SK-N-SH treated with all-trans-retinoic acid at 6 μM for 48 hours (cell line): Measurements from ENCODE around the gene SPTB.

Experiments used
- ARNTL ChIP-seq: fragments of 450-650 bp; formaldehyde crosslinking; IDR thresholded peaks from 2 replicates; pipeline ENCODE4 v1.5.0; 2020; ENCODE audit warnings: low read depth, mild to moderate bottlenecking, moderate library complexity, borderline replicate concordance
- BACH2 ChIP-seq: fragments of 250-450 bp; sonication (Bioruptor Pico); IDR thresholded peaks from 2 replicates; pipeline ENCODE4 v1.9.0; 2021; ENCODE audit warnings: mild to moderate bottlenecking, borderline replicate concordance
- CSDC2 ChIP-seq: fragments of 250-450 bp; sonication (Bioruptor Pico); IDR thresholded peaks from 2 replicates; pipeline ENCODE4 v1.5.0; 2020; ENCODE audit warnings: mild to moderate bottlenecking, moderate library complexity
- PATZ1 ChIP-seq: fragments of 250-450 bp; sonication (Bioruptor Pico); IDR thresholded peaks from 2 replicates; pipeline ENCODE4 v1.8.0; 2020; ENCODE audit warnings: mild to moderate bottlenecking, moderate library complexity, borderline replicate concordance
- ZC3H10 ChIP-seq: fragments of 250-450 bp; sonication (Bioruptor Pico); IDR thresholded peaks from 2 replicates; pipeline ENCODE4 v1.5.1; 2021; ENCODE audit warnings: mild to moderate bottlenecking, moderate library complexity
- ZFP30 ChIP-seq: fragments of 450-650 bp; formaldehyde crosslinking; IDR thresholded peaks from 2 replicates; pipeline ENCODE4 v1.5.0; 2022; ENCODE audit warnings: mild to moderate bottlenecking, moderate library complexity
- ZNF70 ChIP-seq: fragments of 450-650 bp; formaldehyde crosslinking; IDR thresholded peaks from 2 replicates; pipeline ENCODE4 v1.5.0; 2020; ENCODE audit warnings: mild to moderate bottlenecking, moderate library complexity
- ZNF8 ChIP-seq: fragments of 450-650 bp; formaldehyde crosslinking; IDR thresholded peaks from 2 replicates; pipeline ENCODE4 v1.5.0; 2020; ENCODE audit warnings: mild to moderate bottlenecking, moderate library complexity
- TF ChIP-seq, protein P1 (sequence below): fragments of 250-450 bp; sonication (Bioruptor Pico); IDR thresholded peaks from 2 replicates; pipeline ENCODE4 v1.5.1; 2020; ENCODE audit warnings: low read depth, mild to moderate bottlenecking, moderate library complexity
- TF ChIP-seq, protein P2 (sequence below): fragments of 250-450 bp; sonication (Bioruptor Pico); IDR thresholded peaks from 2 replicates; pipeline ENCODE4 v1.5.1; 2021; ENCODE audit warnings: mild to moderate bottlenecking, moderate library complexity

DNA sequence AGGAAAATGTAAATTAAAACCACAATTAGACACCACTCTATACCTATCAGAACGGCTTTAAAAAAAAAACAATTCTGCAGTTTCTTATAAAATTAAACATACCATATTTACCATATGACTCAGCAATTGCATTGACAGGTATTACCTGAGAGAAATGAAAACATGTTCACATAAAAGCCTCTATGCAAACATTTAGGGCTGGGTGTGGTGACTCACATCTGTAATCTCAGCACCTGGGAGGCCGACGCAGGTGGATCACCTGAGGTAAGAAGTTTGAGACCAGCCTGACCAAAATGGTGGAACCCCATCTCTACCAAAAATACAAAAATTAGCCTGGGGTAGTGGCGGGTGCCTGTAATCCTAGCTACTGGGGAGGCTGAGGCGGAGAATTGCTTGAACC, 41.1 kb downstream of the SPTB start:
- TF ChIP-seq, protein P1, sequence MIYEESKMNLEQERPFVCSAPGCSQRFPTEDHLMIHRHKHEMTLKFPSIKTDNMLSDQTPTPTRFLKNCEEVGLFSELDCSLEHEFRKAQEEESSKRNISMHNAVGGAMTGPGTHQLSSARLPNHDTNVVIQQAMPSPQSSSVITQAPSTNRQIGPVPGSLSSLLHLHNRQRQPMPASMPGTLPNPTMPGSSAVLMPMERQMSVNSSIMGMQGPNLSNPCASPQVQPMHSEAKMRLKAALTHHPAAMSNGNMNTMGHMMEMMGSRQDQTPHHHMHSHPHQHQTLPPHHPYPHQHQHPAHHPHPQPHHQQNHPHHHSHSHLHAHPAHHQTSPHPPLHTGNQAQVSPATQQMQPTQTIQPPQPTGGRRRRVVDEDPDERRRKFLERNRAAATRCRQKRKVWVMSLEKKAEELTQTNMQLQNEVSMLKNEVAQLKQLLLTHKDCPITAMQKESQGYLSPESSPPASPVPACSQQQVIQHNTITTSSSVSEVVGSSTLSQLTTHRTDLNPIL (CRISPR knock-in tag), result no peak
- TF ChIP-seq BACH2 (no peak), PATZ1 (CRISPR knock-in tag) (no peak), ZC3H10 (no peak), ZNF70 (CRISPR knock-in tag) (no peak), ARNTL (CRISPR knock-in tag) (no peak), ZFP30 (CRISPR knock-in tag) (no peak), CSDC2 (CRISPR knock-in tag) (no peak), ZNF8 (CRISPR knock-in tag) (no peak)
- TF ChIP-seq, protein P2, sequence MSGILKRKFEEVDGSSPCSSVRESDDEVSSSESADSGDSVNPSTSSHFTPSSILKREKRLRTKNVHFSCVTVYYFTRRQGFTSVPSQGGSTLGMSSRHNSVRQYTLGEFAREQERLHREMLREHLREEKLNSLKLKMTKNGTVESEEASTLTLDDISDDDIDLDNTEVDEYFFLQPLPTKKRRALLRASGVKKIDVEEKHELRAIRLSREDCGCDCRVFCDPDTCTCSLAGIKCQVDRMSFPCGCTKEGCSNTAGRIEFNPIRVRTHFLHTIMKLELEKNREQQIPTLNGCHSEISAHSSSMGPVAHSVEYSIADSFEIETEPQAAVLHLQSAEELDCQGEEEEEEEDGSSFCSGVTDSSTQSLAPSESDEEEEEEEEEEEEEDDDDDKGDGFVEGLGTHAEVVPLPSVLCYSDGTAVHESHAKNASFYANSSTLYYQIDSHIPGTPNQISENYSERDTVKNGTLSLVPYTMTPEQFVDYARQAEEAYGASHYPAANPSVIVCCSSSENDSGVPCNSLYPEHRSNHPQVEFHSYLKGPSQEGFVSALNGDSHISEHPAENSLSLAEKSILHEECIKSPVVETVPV, result no peak
